Fibroblast of lung (primary cell): Measurements from ENCODE around the gene PPP4R2. TPM values are rescaled to one million over a fixed set of nuclear protein-coding genes. Genes with fewer than 3 reads are reported as not detected.

Source experiments
- DNase-seq, 2 donors: peaks; one replicate each; pipeline versions ENCODE4 v3.0.0 to v3.0.0-alpha.2; 2010; ENCODE audit warnings: low read depth in 2 of 2
- H2AFZ ChIP-seq: 2 replicates; pipeline ENCODE4 v1.5.1; 2012; ENCODE audit warnings: low read length, control low read depth, inconsistent platforms
- H3K27ac ChIP-seq: 2 replicates; pipeline ENCODE4 v1.5.1; 2011; ENCODE audit warnings: low read length, control low read depth; ENCODE audit not compliant: insufficient read depth
- H3K27me3 ChIP-seq: 2 replicates; pipeline ENCODE4 v1.5.1; 2011; ENCODE audit warnings: mild to moderate bottlenecking, low read length; ENCODE audit not compliant: control insufficient read depth, insufficient read depth
- H3K36me3 ChIP-seq: 2 replicates; pipeline ENCODE4 v1.5.1; 2011; ENCODE audit warnings: low read length; ENCODE audit not compliant: control insufficient read depth, insufficient read depth
- H3K4me1 ChIP-seq: 2 replicates; pipeline ENCODE4 v1.5.1; 2011; ENCODE audit warnings: low read length; ENCODE audit not compliant: control insufficient read depth, insufficient read depth; ENCODE audit errors: extremely low read depth
- H3K4me2 ChIP-seq: 2 replicates; pipeline ENCODE4 v1.5.1; 2011; ENCODE audit warnings: low read length, control low read depth; ENCODE audit not compliant: insufficient read depth; ENCODE audit errors: extremely low read depth
- H3K4me3 ChIP-seq, 4 experiments: fragments of 200-600 bp in 1 of 4; sonication (generic) in 1 of 4; replicated peaks in 1 of 4; 2 replicates each; pipeline ENCODE4 v1.5.1; 2011 to 2016; ENCODE audit warnings: low read length in 4 of 4, low read depth in 3 of 4, mild to moderate bottlenecking in 3 of 4, control low read depth in 2 of 4, inconsistent platforms in 1 of 4, mixed read lengths in 1 of 4; ENCODE audit not compliant: insufficient read depth in 1 of 4; ENCODE audit errors: control extremely low read depth in 1 of 4
- H3K79me2 ChIP-seq: 2 replicates; pipeline ENCODE4 v1.5.1; 2012; ENCODE audit warnings: mild to moderate bottlenecking, low read length, inconsistent platforms; ENCODE audit not compliant: control insufficient read depth, insufficient read depth
- H3K9ac ChIP-seq: 2 replicates; pipeline ENCODE4 v1.5.1; 2011; ENCODE audit warnings: mild to moderate bottlenecking, low read length, control low read depth; ENCODE audit not compliant: insufficient read depth
- H3K9me3 ChIP-seq: 2 replicates; pipeline ENCODE4 v1.5.1; 2012; ENCODE audit warnings: low read depth, low read length; ENCODE audit not compliant: control insufficient read depth, insufficient read depth
- H4K20me1 ChIP-seq: 2 replicates; pipeline ENCODE4 v1.5.1; 2011; ENCODE audit warnings: low read length; ENCODE audit not compliant: control insufficient read depth, insufficient read depth; ENCODE audit errors: extremely low read depth
- EZH2 ChIP-seq: IDR thresholded peaks from 2 replicates; pipeline ENCODE4 v1.5.1; 2012; ENCODE audit warnings: low read length, control low read depth, mild to moderate bottlenecking; ENCODE audit errors: missing control alignments
- polyA minus RNA-seq: library from RNA; depleted of rRNA, polyadenylated mRNA; stranded (reverse); fragments of >200 nt; gene quantifications from 2 replicates; pipeline ENCODE4 v1.2.3, GENCODE V29; 2011; ENCODE audit warnings: low replicate concordance
- polyA plus RNA-seq, 2 donors: library from polyadenylated mRNA; depleted of rRNA in 1 of 2; stranded (reverse) in 1 of 2; unstranded in 1 of 2; fragments of >200 nt; gene quantifications; 2 replicates each; pipeline ENCODE4 v1.2.1, GENCODE V29; 2011 to 2012; ENCODE audit warnings: missing spikeins in 1 of 2
- total RNA-seq: library from RNA; depleted of rRNA; stranded (reverse); fragments of >200 nt; gene quantifications from 2 replicates; pipeline ENCODE4 v1.2.1, GENCODE V29; 2014
- TF ChIP-seq, protein P1 (sequence below), 2 donors: IDR thresholded peaks in 1 of 2; conservative IDR thresholded peaks in 1 of 2; 1 replicate in 1 of 2; 2 replicates in 1 of 2; pipeline ENCODE4 v1.5.1; 2011 to 2012; ENCODE audit warnings: low read length in 2 of 2, control low read depth in 1 of 2, inconsistent platforms in 1 of 2, low read depth in 1 of 2, mild to moderate bottlenecking in 1 of 2

PPP4R2 gene, protein sequence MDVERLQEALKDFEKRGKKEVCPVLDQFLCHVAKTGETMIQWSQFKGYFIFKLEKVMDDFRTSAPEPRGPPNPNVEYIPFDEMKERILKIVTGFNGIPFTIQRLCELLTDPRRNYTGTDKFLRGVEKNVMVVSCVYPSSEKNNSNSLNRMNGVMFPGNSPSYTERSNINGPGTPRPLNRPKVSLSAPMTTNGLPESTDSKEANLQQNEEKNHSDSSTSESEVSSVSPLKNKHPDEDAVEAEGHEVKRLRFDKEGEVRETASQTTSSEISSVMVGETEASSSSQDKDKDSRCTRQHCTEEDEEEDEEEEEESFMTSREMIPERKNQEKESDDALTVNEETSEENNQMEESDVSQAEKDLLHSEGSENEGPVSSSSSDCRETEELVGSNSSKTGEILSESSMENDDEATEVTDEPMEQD
- total RNA-seq (65.6 and 86.5 TPM in 2 replicates), polyA plus RNA-seq (26.6 and 35.5 TPM in 2 replicates), polyA minus RNA-seq (0.26 and 1.1 TPM in 2 replicates)
- polyA plus RNA-seq (2012) = 25.0 and 32.5 TPM in 2 replicates

DNA sequence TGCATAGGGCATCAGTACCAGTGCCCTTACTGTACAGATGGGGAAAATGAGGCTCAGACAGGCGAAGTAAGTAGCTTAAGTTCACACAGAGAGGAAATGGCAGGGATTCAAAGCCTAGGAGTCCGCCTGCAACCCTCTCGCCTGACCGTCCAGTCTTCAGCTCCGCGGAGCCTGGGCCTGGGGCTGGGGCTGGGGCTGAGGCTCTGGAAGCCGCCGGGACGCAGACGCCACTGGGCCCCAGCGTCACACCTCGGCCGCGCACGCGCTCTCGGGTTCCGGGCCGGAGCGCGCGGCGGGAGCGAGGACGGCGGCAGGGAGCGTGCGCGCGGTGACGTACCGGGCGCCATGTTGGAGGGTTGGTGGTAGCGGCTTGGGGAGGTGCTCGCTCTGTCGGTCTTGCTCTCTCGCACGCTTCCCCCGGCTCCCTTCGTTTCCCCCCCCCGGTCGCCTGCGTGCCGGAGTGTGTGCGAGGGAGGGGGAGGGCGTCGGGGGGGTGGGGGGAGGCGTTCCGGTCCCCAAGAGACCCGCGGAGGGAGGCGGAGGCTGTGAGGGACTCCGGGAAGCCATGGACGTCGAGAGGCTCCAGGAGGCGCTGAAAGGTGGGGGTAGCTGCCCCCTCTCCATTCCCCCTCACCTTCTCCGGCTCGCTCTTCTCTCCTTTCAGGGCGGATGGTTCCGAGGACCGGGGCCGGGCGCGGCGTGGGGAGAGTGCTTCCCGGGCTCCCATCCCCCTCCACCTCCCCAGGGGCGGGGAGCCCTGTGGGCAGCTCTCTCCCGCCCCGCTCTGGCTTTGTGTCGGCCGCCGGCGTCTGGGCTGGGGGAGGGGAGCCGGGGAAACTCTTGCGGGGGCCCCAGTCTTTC lies at the start of gene PPP4R2:
PPP4R2 (plus strand) TSS at position 339 of the 861 bp plus-strand sequence; CDS start at position 566, 227 bp downstream.
- Histone ChIP-seq H4K20me1 (peaks cover 11% of the 10 kb centered on the region), H3K4me1 (peaks cover 2% of the 10 kb centered on the region), H2AFZ (peak within 1 kb of the TSS; percentile 97), H3K27ac (peak within 1 kb of the TSS; percentile 82), H3K9me3 (no peaks in the 10 kb centered on the region), H3K9ac (peak within 1 kb of the TSS; percentile 92), H3K27me3 (no peaks in the 10 kb centered on the region), H3K4me3 (peak within 1 kb of the TSS; percentile 76 to 97 (median 90)), H3K79me2 (peaks cover 48% of the 10 kb centered on the region), H3K36me3 (peaks cover 3% of the 10 kb centered on the region), H3K4me2 (peak within 1 kb of the TSS; percentile 96)
- DNase-seq = peak; percentile 85 to 87
- TF ChIP-seq, protein P1, sequence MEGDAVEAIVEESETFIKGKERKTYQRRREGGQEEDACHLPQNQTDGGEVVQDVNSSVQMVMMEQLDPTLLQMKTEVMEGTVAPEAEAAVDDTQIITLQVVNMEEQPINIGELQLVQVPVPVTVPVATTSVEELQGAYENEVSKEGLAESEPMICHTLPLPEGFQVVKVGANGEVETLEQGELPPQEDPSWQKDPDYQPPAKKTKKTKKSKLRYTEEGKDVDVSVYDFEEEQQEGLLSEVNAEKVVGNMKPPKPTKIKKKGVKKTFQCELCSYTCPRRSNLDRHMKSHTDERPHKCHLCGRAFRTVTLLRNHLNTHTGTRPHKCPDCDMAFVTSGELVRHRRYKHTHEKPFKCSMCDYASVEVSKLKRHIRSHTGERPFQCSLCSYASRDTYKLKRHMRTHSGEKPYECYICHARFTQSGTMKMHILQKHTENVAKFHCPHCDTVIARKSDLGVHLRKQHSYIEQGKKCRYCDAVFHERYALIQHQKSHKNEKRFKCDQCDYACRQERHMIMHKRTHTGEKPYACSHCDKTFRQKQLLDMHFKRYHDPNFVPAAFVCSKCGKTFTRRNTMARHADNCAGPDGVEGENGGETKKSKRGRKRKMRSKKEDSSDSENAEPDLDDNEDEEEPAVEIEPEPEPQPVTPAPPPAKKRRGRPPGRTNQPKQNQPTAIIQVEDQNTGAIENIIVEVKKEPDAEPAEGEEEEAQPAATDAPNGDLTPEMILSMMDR (conservative IDR thresholded peaks at IDR 0.05 in 1 of 2, IDR thresholded peaks at IDR 0.05 in 1 of 2; ENCODE audit: low read depth in 1 of 2, low read length in 2 of 2) = no peak
- no peak for TF ChIP-seq EZH2

DNA sequence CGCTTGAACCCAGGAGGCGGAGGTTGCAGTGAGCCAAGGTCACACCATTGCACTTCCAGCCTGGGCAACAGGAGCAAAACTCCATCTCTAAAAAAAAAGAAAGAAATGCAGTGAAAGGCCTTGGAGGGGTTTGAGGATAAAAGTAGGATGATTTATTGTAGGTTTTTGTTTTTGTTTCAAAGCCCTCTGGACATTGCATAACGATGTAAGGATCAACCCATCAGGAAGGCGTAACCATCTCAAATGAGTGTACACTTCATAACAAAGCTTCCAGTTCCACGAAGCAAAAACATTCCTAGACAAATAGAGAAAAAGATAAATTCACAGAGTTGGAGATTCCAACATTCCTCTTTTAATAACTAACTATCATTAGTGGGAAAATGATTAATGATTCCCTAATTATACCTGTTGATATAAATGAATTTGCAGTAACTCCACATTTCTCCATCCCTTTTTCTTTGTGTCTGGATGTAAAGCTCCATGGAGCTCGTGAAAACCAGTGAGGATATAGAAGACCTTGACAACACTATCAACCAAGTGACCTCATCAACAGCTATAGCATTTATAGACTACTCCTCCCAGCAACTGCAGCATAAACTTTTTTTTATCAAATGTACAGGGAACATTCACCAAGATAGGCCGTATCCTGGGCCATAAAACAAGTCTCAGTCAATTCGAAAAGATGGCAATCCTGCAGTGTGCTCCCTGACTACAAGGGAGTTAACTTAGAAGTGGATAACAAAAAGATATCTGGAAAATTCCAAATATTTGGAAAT lies 48.7 kb upstream of the PPP4R2 start:
- Histone ChIP-seq H3K27me3 (no peaks in the 10 kb centered on the region), H3K4me3 (no peak overlapping the region), H2AFZ (no peak overlapping the region), H3K79me2 (no peaks in the 10 kb centered on the region), H4K20me1 (no peaks in the 10 kb centered on the region), H3K4me2 (no peak overlapping the region), H3K9me3 (no peaks in the 10 kb centered on the region), H3K4me1 (peaks cover 3% of the 10 kb centered on the region), H3K27ac (no peak overlapping the region), H3K9ac (no peak overlapping the region), H3K36me3 (no peaks in the 10 kb centered on the region)
- TF ChIP-seq, protein P1 (conservative IDR thresholded peaks at IDR 0.05 in 1 of 2, IDR thresholded peaks at IDR 0.05 in 1 of 2; ENCODE audit: low read depth in 1 of 2, low read length in 2 of 2) = no peak
- no peak for TF ChIP-seq EZH2
- no peak for DNase-seq
